GM10847 (cell line): ENCODE data around the gene MAST2.

Experiments used
- POLR2A ChIP-seq: IDR thresholded peaks from 2 replicates; pipeline ENCODE4 v1.6.1; 2011; ENCODE audit not compliant: insufficient read length; ENCODE audit errors: extremely low read depth

The MAST2 gene

GRCh38 chr1:45803299-45803780, at the start of gene MAST2:
TSS of gene MAST2 (plus strand) at chr1:45803612. CDS start at chr1:45803896, 284 bp downstream.
- TF ChIP-seq POLR2A = peak; percentile 75

GRCh38 chr1:45755697-45756096, 47.7 kb upstream of the MAST2 start:
- TF ChIP-seq POLR2A = no peak

DNA sequence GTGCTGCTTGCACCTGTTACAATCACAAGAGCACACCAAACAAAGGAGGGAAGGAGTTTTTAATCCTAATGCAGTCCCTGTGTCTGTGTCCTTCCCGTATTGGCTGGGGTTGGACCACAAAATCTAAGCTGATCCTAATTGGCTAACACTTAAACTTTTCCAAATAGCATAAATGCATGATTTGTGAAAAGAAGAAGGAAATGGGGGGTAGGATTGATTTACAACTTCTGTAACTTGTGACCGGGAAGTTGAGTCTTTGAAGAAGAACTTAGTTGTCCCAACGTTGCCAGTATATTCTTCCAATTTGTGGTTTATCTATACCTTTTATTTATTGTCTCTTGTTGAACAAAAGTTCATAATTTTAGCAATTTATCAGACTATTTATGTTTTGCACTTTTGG, 41.1 kb upstream of the MAST2 start:
- TF ChIP-seq POLR2A = no peak

DNA sequence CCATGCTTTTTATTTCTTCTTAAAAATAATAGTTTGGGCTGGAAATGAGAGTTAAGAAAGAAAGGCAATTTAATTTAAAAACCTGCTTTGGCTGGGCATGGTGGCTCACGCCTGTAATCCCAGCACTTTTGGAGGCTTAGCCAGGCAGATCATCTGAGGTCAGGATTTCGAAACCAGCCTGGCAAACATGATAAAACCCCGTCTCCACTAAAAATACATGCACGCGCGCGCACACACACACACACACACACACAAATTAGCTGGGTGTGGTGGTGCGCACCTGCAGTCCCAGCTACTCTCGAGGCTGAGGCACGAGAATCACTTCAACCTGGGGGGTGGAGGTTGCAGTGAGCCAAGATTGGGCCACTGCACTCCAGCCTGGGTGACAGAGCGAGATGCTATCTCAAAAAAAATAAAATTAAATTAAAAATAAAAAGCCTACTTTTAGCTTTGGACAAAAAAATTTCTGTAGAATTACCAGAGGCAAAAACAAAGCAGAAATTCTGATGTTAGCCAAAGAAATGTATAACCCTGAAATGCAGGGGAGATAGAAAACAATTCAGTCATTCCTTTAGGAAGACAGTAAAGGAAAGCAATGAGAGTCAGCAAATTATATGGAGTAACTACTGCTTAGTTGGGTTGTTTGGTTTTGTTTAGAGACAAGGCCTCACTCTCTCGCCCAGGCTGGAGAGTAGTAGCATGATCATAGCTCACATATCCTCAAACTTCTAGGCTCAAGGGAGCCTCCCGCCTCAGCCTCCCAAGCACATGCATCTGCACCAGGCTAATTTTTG, 37.2 kb upstream of the MAST2 start:
- no peak for TF ChIP-seq POLR2A

GRCh38 chr1:45767035-45767434, 36.4 kb upstream of the MAST2 start:
- TF ChIP-seq POLR2A = no peak

- no peak for TF ChIP-seq POLR2A
Observed at GRCh38 chr1:45769261-45769932, 34.0 kb upstream of the MAST2 start.

GRCh38 chr1:45772971-45773370, 30.4 kb upstream of the MAST2 start:
- TF ChIP-seq POLR2A = no peak

DNA sequence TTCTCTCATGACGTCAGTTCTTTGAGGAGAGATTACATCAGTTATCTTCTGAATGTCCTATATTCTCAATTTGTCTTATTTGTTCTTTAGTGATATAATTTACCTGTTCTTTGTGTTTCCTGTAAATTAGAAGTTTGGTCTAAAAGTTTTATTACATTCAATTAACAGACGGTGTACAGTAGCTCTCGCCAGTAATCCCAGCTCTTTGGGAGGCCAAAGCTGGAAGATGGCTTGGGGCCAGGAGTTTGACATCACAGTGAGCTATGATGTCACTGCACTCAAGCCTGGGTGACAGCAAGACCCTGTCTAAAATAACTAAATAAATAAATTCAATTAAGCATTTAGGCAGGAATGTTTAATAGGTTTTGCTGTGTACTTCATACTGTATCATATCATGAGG, 27.6 kb upstream of the MAST2 start:
- TF ChIP-seq POLR2A = no peak

- no peak for TF ChIP-seq POLR2A
Observed at GRCh38 chr1:45785583-45785982, 17.8 kb upstream of the MAST2 start.

DNA sequence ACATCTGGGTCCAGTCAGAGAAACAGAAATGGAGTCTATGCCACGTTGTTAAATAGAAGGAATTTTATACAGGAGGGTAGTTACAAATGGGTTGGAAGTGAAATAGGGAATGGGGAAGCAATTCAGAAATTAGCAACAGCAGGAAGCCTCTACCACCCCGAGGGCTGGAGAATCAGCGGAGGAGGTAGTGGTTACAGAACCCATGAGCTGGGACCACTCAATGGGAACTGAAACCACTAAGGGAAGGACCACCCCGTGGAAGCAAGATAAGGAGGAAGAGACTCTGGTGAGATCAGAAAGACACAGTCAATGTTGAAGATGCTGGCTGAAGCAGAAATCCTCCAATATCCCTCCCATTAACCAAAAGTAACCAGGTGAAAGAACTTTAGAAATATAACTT, 15.5 kb upstream of the MAST2 start:
- TF ChIP-seq POLR2A = no peak

DNA sequence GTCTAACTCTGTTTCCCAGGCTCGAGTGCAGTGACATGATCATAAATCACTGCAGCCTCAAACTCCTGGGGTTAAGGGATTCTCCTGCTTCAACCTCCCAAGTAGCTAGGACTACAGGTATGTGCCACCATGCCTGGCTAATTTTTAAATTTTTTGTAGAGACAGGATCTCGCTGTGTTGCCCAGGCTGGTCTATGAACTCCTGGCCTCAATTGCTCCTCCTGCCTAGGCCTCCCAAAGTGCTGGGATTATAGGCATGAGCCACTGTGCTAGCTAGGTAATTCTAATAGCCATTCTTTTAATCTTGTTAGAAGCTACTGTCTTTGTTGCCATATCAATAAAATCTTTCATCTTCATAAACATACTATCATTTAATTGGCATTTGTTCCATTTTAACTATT, 13.8 kb upstream of the MAST2 start:
- TF ChIP-seq POLR2A = no peak

GRCh38 chr1:45792744-45793143, 10.7 kb upstream of the MAST2 start:
- no peak for TF ChIP-seq POLR2A

GRCh38 chr1:45793942-45794604, 9.3 kb upstream of the MAST2 start:
- no peak for TF ChIP-seq POLR2A

DNA sequence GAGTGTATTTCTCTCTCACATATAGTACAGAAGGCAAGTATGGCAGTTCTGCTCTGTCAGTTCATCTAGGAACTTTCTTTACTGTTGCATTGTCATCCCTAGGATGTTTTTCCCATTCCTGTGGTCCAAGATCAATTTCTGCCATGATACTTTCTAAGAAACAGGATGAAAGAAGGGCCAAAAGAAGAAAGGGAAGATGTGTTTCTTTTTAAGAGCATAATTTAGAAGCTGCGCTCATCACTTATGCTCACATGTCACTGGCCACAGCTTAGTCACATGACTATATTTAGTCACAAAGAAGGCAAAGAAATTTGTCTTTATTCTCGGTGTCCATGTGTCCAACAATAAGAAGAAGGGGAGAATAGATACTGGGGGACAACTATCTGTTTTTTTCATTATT, 7.0 kb upstream of the MAST2 start:
- no peak for TF ChIP-seq POLR2A

DNA sequence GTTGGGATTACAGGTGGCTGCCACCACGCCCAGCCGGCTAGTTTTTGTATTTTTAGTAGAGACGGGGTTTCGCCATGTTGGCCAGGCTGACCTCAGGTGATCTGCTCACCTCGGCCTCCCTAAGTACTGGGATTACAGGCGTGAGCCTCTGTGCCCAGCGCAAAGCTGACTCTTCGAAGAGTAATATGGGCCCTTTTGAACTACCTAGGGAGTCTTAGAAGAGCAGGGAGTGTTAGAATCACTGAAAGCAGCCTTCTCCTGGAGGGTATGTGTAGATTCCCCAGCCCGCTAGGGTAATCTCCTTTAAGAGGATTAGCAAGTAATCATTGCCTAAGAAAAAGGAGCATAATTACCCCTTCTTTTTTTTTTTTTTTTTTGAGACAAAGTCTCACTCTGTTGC, 6.5 kb upstream of the MAST2 start:
- no peak for TF ChIP-seq POLR2A

DNA sequence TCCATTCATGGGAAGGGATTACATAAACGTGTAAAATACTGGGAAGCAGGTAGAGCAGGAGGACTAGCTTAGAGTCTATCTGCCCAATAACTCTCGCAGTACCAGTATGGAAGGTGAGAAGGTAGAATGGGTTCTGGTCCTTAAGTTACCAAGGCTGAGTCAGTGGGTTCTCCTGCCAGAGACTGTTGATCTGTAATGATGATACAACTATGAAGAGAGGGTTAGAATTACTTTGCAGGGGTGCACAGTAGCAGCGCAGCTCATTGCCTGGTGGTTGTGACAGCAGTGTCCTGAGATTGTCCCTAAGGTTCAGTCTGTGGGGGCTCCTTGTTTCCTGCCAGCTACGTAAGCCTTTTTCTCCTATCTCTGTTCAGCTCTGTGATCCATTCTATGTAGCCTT, 2.5 kb upstream of the MAST2 start:
- no peak for TF ChIP-seq POLR2A
